DOHH2 (cell line): ENCODE data around the gene CTSZ.
A peak's percentile ranks its signal among the peaks of the same experiment; 100 is the strongest.

Experiments
- H3F3A ChIP-seq: fragments of 200-600 bp; sonication (generic), shearing (Covaris generic); 2 replicates; pipeline ENCODE4 v1.6.0; 2016; ENCODE audit warnings: antibody characterized with exemption, mild to moderate bottlenecking; ENCODE audit not compliant: control insufficient read depth, insufficient read depth
- H3K27ac ChIP-seq: fragments of 200-600 bp; sonication (generic); 2 replicates; pipeline ENCODE4 v1.5.1; 2014; ENCODE audit warnings: low read depth, mild to moderate bottlenecking, low read length, moderate library complexity
- H3K27me3 ChIP-seq: fragments of 200-600 bp; sonication (generic); 2 replicates; pipeline ENCODE4 v1.6.1; 2014; ENCODE audit warnings: mild to moderate bottlenecking, low read length, mixed read lengths; ENCODE audit not compliant: control insufficient read depth
- H3K36me3 ChIP-seq: fragments of 200-600 bp; sonication (generic); 2 replicates; pipeline ENCODE4 v1.6.1; 2014; ENCODE audit warnings: mild to moderate bottlenecking, low read length, moderate library complexity, mixed read lengths; ENCODE audit not compliant: control insufficient read depth
- H3K4me1 ChIP-seq: fragments of 200-600 bp; sonication (generic); 2 replicates; pipeline ENCODE4 v1.6.1; 2014; ENCODE audit warnings: mild to moderate bottlenecking, low read length, mixed read lengths; ENCODE audit not compliant: control insufficient read depth
- H3K4me2 ChIP-seq: fragments of 200-600 bp; sonication (generic); 2 replicates; pipeline ENCODE4 v1.6.0; 2014; ENCODE audit warnings: mild to moderate bottlenecking, low read length, moderate library complexity
- H3K4me3 ChIP-seq: fragments of 200-600 bp; sonication (generic); 2 replicates; pipeline ENCODE4 v1.5.1; 2014; ENCODE audit warnings: mild to moderate bottlenecking, low read length, mixed read lengths
- H3K79me2 ChIP-seq: fragments of 200-600 bp; sonication (generic); 2 replicates; pipeline ENCODE4 v1.6.1; 2014; ENCODE audit warnings: mild to moderate bottlenecking, low read length, mixed read lengths; ENCODE audit not compliant: control insufficient read depth
- H3K9me2 ChIP-seq: fragments of 200-600 bp; sonication (generic); replicated peaks from 2 replicates; pipeline ENCODE4 v1.6.1; 2014; ENCODE audit warnings: mild to moderate bottlenecking, low read length, mixed read lengths; ENCODE audit not compliant: control insufficient read depth
- H3K9me3 ChIP-seq: fragments of 200-600 bp; sonication (generic); 2 replicates; pipeline ENCODE4 v1.6.1; 2014; ENCODE audit warnings: antibody characterized with exemption, low read length, mixed read lengths; ENCODE audit not compliant: control insufficient read depth, insufficient read depth
- H4K20me1 ChIP-seq: fragments of 200-600 bp; sonication (generic); 2 replicates; pipeline ENCODE4 v1.6.0; 2014; ENCODE audit warnings: low read depth, mild to moderate bottlenecking, antibody characterized with exemption, low read length, moderate library complexity; ENCODE audit not compliant: control insufficient read depth, insufficient read depth
- CTCF ChIP-seq: fragments of 200-600 bp; sonication (generic); IDR thresholded peaks from one replicate; pipeline ENCODE4 v1.5.1; 2014; ENCODE audit warnings: antibody characterized with exemption, mild to moderate bottlenecking, low read depth, low read length; ENCODE audit not compliant: poor library complexity, severe bottlenecking
- EZH2phosphoT487 ChIP-seq: fragments of 200-600 bp; sonication (generic); IDR thresholded peaks from 2 replicates; pipeline ENCODE4 v1.6.1; 2017; ENCODE audit warnings: borderline replicate concordance, mild to moderate bottlenecking, antibody characterized with exemption, low read length, moderate library complexity, mixed read lengths

CTSZ gene

GRCh38 chr20:59004763-59005522 is 2.1 kb downstream of the CTSZ start:
- Histone ChIP-seq H3K27ac (peak overlapping the region; percentile 88), H3K79me2 (peaks cover 58% of the 10 kb centered on the region), H3K4me2 (peak overlapping the region; percentile 91), H3K4me3 (peak overlapping the region; percentile 84), H3K4me1 (peaks cover 55% of the 10 kb centered on the region), H3K9me2 (no peaks in the 10 kb centered on the region), H3F3A (peaks cover 9% of the 10 kb centered on the region), H3K36me3 (peaks cover 57% of the 10 kb centered on the region), H4K20me1 (peaks cover 16% of the 10 kb centered on the region; the same call in 1 of the 2 replicates), H3K27me3 (no peaks in the 10 kb centered on the region), H3K9me3 (no peaks in the 10 kb centered on the region)
- TF ChIP-seq EZH2phosphoT487, result no peak
- TF ChIP-seq CTCF, result no peak

DNA sequence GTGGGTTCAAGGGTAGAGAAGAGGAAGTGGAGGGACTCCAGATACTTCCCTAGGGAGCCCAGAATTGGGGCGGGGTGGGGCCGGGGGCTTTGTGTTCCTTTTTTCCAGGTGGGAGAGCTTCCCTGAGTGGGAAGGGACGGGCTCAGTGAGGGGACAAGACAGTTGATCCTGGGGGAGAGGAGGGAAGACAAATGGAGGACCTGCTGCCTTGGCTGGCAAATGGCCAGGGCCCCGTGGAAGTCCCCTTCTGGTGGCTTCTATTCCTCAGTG is 2.6 kb downstream of the CTSZ start:
- Histone ChIP-seq H3K9me2 (no peaks in the 10 kb centered on the region), H4K20me1 (peaks cover 16% of the 10 kb centered on the region; the same call in 1 of the 2 replicates), H3K27ac (peak overlapping the region; percentile 88), H3K79me2 (peaks cover 58% of the 10 kb centered on the region), H3K9me3 (no peaks in the 10 kb centered on the region), H3K36me3 (peaks cover 59% of the 10 kb centered on the region), H3K4me3 (peak overlapping the region; percentile 84), H3K4me2 (peak overlapping the region; percentile 91), H3K4me1 (peaks cover 51% of the 10 kb centered on the region), H3K27me3 (no peaks in the 10 kb centered on the region), H3F3A (peaks cover 9% of the 10 kb centered on the region)
- no peak for TF ChIP-seq CTCF
- TF ChIP-seq EZH2phosphoT487, result no peak

- no peaks in the 10 kb centered on the region for H3K9me2 ChIP-seq
- peaks cover 9% of the 10 kb centered on the region for H3F3A ChIP-seq
- peaks cover 58% of the 10 kb centered on the region for H3K79me2 ChIP-seq
- H3K4me2 ChIP-seq, result peak overlapping the region; percentile 91
- H3K36me3 ChIP-seq, result peaks cover 64% of the 10 kb centered on the region
- peaks cover 48% of the 10 kb centered on the region for H3K4me1 ChIP-seq
- H3K27me3 ChIP-seq, result no peaks in the 10 kb centered on the region
- H4K20me1 ChIP-seq, result peaks cover 16% of the 10 kb centered on the region; the same call in 1 of the 2 replicates
- peak overlapping the region; percentile 84 for H3K4me3 ChIP-seq
- no peaks in the 10 kb centered on the region for H3K9me3 ChIP-seq
- TF ChIP-seq CTCF (no peak), EZH2phosphoT487 (no peak)
- H3K27ac ChIP-seq, result peak overlapping the region; percentile 88
Observed at GRCh38 chr20:59003836-59004492, 3.1 kb downstream of the CTSZ start.
